Tibial nerve (tissue), 4 donors: Measurements from ENCODE around the gene COBL. TPM values are rescaled to one million over a fixed set of nuclear protein-coding genes. Genes with fewer than 3 reads are reported as not detected.

Experiments
- DNase-seq, 2 donors: peaks; one replicate each; pipeline ENCODE4 v3.0.0-alpha.2; 2019; ENCODE audit warnings: low spot score in 2 of 2
- H3K27ac ChIP-seq, 4 donors: fragments of 200-600 bp; sonication (generic) in 3 of 4; one replicate each; pipeline ENCODE4 v1.5.1; 2017 to 2019; ENCODE audit warnings: mild to moderate bottlenecking in 1 of 4
- H3K27me3 ChIP-seq, 2 donors: fragments of 200-600 bp; sonication (generic) in 1 of 2; one replicate each; pipeline versions ENCODE4 v1.5.1 to v1.6.0; 2017 to 2019
- H3K36me3 ChIP-seq, 3 donors: fragments of 200-600 bp; sonication (generic); one replicate each; pipeline ENCODE4 v1.5.1; 2018 to 2019
- H3K4me1 ChIP-seq, 4 donors: fragments of 200-600 bp; sonication (generic) in 3 of 4; one replicate each; pipeline ENCODE4 v1.5.1; 2017 to 2019
- H3K4me3 ChIP-seq, 4 donors: fragments of 200-600 bp; sonication (generic) in 3 of 4; one replicate each; pipeline ENCODE4 v1.5.1; 2017 to 2019; ENCODE audit warnings: mild to moderate bottlenecking in 1 of 4, moderate library complexity in 1 of 4
- H3K9me3 ChIP-seq, 4 donors: fragments of 200-600 bp; sonication (generic) in 3 of 4; one replicate each; pipeline ENCODE4 v1.5.1; 2017 to 2019
- CTCF ChIP-seq, 5 experiments: fragments of 200-600 bp in 3 of 5; fragments of 450-650 bp in 2 of 5; sonication (generic) in 3 of 5; IDR thresholded peaks; one replicate each; pipeline ENCODE4 v1.5.1; 2016 to 2019; ENCODE audit warnings: antibody characterized with exemption in 5 of 5, mild to moderate bottlenecking in 3 of 5, moderate library complexity in 2 of 5
- EP300 ChIP-seq, 2 donors: sonication (generic); formaldehyde crosslinking; IDR thresholded peaks; one replicate each; pipeline ENCODE4 v1.6.1; 2017; ENCODE audit warnings: antibody characterized with exemption in 2 of 2, mild to moderate bottlenecking in 1 of 2
- POLR2A ChIP-seq, 2 donors: fragments of 450-650 bp; IDR thresholded peaks; one replicate each; pipeline ENCODE4 v1.6.1; 2017; ENCODE audit warnings: antibody characterized with exemption in 2 of 2, mild to moderate bottlenecking in 2 of 2, moderate library complexity in 2 of 2
- WGBS, 2 donors: methylation state at CpG; one replicate each; pipeline ENCODE4 v1.1.5; 2018; 5-methylcytosine and 5-hydroxymethylcytosine counted together
- total RNA-seq, 4 donors: library from RNA; depleted of rRNA; stranded (reverse); fragments of >200 nt; gene quantifications; one replicate each; pipeline ENCODE4 v1.1.0, GENCODE V29; 2016

Gene COBL
- total RNA-seq, 4 donors from 2014 or later, result 6.3 to 18.1 (median 8.1) TPM

GRCh38 chr7:51229620-51230323 lies 86.8 kb downstream of the COBL start:
- no peaks in the 10 kb centered on the region for H3K27me3 ChIP-seq
- H3K36me3 ChIP-seq, result no peaks in the 10 kb centered on the region
- WGBS, 2 donors, result 74 to 78% methylated on average over 11 of the region's 11 CpGs
- H3K9me3 ChIP-seq, result no peaks in the 10 kb centered on the region
- H3K4me1 ChIP-seq, result peaks cover 0 to 17% (median 6%) of the 10 kb centered on the region in 4 donors
- TF ChIP-seq CTCF (IDR thresholded peaks at IDR 0.05) (no peak), POLR2A (IDR thresholded peaks at IDR 0.05) (no peak), EP300 (IDR thresholded peaks at IDR 0.05) (no peak)
- H3K4me3 ChIP-seq, result peak overlapping the region in 1 of 4 donors; percentile 34
- no peak for DNase-seq
- peak overlapping the region in 2 of 4 donors; percentile 74 to 78 for H3K27ac ChIP-seq

- WGBS, 2 donors, result 37 to 62% methylated on average over 18 of the region's 18 CpGs
- Histone ChIP-seq H3K4me1 (peaks cover 0 to 17% (median 6%) of the 10 kb centered on the region in 4 donors), H3K27me3 (no peaks in the 10 kb centered on the region), H3K4me3 (peak overlapping the region in 1 of 4 donors; percentile 34), H3K27ac (peak overlapping the region in 3 of 4 donors; percentile 27 to 78 (median 74)), H3K9me3 (no peaks in the 10 kb centered on the region), H3K36me3 (no peaks in the 10 kb centered on the region)
- no peak for DNase-seq
- TF ChIP-seq EP300 (IDR thresholded peaks at IDR 0.05), result no peak
- TF ChIP-seq POLR2A (IDR thresholded peaks at IDR 0.05), result no peak
- TF ChIP-seq CTCF (IDR thresholded peaks at IDR 0.05), result no peak
These were observed 87.5 kb downstream of the COBL start for GRCh38 chr7:51229106-51229537.

- no peaks in the 10 kb centered on the region for H3K36me3 ChIP-seq
- H3K4me3 ChIP-seq, result peak overlapping the region in 1 of 4 donors; percentile 34
- H3K4me1 ChIP-seq, result peaks cover 0 to 17% (median 6%) of the 10 kb centered on the region in 4 donors
- WGBS, 2 donors, result 52 to 56% methylated on average over 3 of the region's 3 CpGs
- TF ChIP-seq EP300 (IDR thresholded peaks at IDR 0.05), result no peak
- TF ChIP-seq POLR2A (IDR thresholded peaks at IDR 0.05), result no peak
- TF ChIP-seq CTCF (IDR thresholded peaks at IDR 0.05), result no peak
- DNase-seq, result no peak
- H3K27me3 ChIP-seq, result no peaks in the 10 kb centered on the region
- H3K9me3 ChIP-seq, result no peaks in the 10 kb centered on the region
- peak overlapping the region; percentile 27 to 78 (median 60) for H3K27ac ChIP-seq
These were observed 88.1 kb downstream of the COBL start for GRCh38 chr7:51228386-51228958.

- TF ChIP-seq EP300 (IDR thresholded peaks at IDR 0.05) (no peak), POLR2A (IDR thresholded peaks at IDR 0.05) (no peak), CTCF (IDR thresholded peaks at IDR 0.05) (no peak)
- DNase-seq, result no peak
- Histone ChIP-seq H3K9me3 (no peaks in the 10 kb centered on the region), H3K27ac (peak overlapping the region; percentile 27 to 78 (median 60)), H3K36me3 (no peaks in the 10 kb centered on the region), H3K27me3 (no peaks in the 10 kb centered on the region), H3K4me3 (no peak overlapping the region), H3K4me1 (peaks cover 0 to 17% (median 6%) of the 10 kb centered on the region in 4 donors)
- WGBS, 2 donors, result 48 to 58% methylated on average over 6 of the region's 6 CpGs
These were observed 88.7 kb downstream of the COBL start for GRCh38 chr7:51227861-51228260.

- Histone ChIP-seq H3K4me1 (peaks cover 0 to 17% (median 6%) of the 10 kb centered on the region in 4 donors), H3K4me3 (no peak overlapping the region), H3K27me3 (no peaks in the 10 kb centered on the region), H3K36me3 (no peaks in the 10 kb centered on the region), H3K9me3 (no peaks in the 10 kb centered on the region), H3K27ac (peak overlapping the region in 3 of 4 donors; percentile 47 to 78 (median 74))
- TF ChIP-seq CTCF (IDR thresholded peaks at IDR 0.05) (no peak), EP300 (IDR thresholded peaks at IDR 0.05) (no peak), POLR2A (IDR thresholded peaks at IDR 0.05) (no peak)
- DNase-seq, result no peak
- 71 to 84% methylated on average over 10 of the region's 10 CpGs for WGBS, 2 donors
These were observed 89.6 kb downstream of the COBL start for GRCh38 chr7:51226916-51227535.
